AG09309 (cell line): Measurements from ENCODE around the gene PTPRE.

Source experiments
- DNase-seq: peaks from one replicate; pipeline ENCODE4 v3.0.0-alpha.2; 2010; ENCODE audit warnings: low read depth
- H3K4me3 ChIP-seq: 2 replicates; pipeline ENCODE4 v1.5.1; 2011; ENCODE audit warnings: mild to moderate bottlenecking, low read depth, low read length, moderate library complexity; ENCODE audit not compliant: control insufficient read depth
- TF ChIP-seq, protein P1 (sequence below): IDR thresholded peaks from 2 replicates; pipeline ENCODE4 v1.5.1; 2011; ENCODE audit warnings: mild to moderate bottlenecking, low read depth, low read length, inconsistent platforms; ENCODE audit not compliant: insufficient read depth, control insufficient read depth; ENCODE audit errors: missing control alignments

PTPRE gene

DNA sequence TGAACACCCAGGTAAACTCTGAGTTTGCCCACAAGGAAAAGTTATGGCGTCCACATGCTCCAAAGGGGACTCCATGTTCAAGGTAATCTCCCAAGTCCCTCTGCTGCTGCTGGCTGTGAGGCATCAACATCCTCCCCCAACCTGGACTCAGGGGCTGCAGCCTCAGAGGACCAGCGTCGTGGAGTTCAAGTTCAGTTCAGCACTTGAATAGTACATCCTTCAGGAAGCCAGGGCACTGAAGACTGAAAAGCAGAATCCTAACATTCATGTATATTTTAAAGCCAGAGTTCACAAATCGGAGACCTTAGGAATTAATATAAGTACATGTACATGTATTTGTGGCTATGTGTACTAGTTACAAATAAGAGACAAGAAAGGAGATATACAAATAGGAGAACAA, 90.4 kb downstream of the PTPRE start:
- no peak overlapping the region for H3K4me3 ChIP-seq
- TF ChIP-seq, protein P1, sequence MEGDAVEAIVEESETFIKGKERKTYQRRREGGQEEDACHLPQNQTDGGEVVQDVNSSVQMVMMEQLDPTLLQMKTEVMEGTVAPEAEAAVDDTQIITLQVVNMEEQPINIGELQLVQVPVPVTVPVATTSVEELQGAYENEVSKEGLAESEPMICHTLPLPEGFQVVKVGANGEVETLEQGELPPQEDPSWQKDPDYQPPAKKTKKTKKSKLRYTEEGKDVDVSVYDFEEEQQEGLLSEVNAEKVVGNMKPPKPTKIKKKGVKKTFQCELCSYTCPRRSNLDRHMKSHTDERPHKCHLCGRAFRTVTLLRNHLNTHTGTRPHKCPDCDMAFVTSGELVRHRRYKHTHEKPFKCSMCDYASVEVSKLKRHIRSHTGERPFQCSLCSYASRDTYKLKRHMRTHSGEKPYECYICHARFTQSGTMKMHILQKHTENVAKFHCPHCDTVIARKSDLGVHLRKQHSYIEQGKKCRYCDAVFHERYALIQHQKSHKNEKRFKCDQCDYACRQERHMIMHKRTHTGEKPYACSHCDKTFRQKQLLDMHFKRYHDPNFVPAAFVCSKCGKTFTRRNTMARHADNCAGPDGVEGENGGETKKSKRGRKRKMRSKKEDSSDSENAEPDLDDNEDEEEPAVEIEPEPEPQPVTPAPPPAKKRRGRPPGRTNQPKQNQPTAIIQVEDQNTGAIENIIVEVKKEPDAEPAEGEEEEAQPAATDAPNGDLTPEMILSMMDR = no peak
- DNase-seq = no peak

DNA sequence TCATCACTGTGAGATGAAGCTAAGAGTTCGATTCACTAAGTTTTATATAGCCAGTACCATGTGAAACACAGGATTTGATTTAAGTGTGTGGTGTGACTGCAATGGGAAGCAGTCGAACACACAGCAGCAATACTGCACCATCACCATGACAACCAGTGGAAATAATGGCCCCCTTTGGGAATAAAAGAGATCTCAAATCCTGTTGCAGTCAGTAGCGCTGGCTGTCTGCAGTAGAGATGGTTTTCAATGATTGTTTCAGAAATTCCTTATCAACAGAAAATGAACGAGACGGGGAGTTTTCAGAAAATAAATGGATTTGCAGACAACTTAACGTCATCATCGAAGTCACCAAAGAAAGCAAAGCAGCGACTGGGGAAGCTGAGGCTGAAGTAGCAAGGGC, 91.0 kb downstream of the PTPRE start:
- no peak overlapping the region for H3K4me3 ChIP-seq
- no peak for DNase-seq
- TF ChIP-seq, protein P1 = no peak

DNA sequence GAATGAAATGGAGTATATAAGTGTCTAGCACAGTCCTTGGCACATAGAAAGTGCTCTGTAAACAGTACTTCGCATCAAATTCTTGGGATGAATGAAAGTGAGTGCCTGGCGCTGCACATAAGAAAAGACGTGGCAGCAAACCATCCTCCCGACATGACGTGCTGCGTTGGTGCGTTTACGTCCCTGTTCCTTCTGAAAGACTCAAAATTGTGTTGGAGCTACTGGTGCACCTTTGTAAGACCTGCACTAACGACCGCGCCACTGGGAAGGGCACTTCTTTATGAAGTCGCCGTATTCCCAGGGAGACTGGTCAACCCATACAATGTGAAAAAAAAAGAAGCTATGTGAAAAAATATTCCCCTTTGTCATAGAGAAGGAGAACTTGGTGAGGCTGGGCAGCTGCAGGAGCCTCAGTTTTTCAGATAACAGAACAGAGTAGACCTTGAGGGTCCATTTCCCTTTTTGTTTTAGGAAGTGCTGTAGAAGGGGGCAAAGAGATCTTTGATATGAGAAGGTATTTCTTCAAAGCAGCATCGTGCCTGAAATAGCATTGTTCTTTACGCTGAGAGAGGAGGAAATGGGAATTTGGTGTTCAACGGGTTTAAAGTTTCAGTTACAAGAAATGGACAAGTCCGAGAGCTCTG, 91.7 kb downstream of the PTPRE start:
- no peak for DNase-seq
- no peak overlapping the region for H3K4me3 ChIP-seq
- TF ChIP-seq, protein P1 = no peak

DNA sequence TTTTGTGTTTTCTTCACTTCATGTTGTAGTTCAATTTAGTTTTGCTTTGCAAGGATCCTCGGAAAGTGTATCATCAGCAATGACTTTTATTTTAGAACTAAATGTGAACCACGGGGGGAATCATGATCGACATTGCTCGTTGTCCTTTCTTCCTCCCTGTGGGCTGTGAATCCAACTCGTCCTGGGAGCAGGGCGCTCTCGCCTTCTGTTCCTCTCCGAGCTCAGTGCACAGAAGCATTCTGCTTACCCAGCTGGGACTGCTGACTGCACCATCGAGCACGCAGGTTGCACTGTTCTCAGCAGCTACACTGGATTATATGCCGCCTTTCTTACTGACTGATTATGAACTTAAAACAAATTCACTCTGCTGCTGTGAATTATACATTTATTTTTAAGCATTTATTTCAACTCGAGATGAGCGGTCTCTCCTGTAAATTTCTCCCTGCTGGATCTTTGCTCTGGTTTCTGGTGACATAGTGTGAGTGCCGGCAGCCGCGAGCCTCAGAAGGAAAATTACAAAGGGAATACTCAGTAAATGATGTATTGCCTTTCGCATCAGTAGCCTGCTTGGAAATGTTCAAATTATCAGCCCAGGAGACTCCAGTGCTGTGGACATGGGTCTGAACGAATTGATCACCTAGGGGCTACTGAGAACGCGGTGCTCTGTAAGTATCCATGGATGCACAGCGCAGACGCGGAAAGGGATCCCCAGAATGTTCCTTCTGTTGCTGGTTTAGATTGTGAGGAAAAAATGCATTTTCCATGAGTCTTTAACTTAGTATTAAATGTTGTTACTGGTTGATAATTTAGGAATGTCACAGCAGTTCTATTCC, 92.6 kb downstream of the PTPRE start:
- TF ChIP-seq, protein P1 = no peak
- DNase-seq = no peak
- H3K4me3 ChIP-seq = no peak overlapping the region

DNA sequence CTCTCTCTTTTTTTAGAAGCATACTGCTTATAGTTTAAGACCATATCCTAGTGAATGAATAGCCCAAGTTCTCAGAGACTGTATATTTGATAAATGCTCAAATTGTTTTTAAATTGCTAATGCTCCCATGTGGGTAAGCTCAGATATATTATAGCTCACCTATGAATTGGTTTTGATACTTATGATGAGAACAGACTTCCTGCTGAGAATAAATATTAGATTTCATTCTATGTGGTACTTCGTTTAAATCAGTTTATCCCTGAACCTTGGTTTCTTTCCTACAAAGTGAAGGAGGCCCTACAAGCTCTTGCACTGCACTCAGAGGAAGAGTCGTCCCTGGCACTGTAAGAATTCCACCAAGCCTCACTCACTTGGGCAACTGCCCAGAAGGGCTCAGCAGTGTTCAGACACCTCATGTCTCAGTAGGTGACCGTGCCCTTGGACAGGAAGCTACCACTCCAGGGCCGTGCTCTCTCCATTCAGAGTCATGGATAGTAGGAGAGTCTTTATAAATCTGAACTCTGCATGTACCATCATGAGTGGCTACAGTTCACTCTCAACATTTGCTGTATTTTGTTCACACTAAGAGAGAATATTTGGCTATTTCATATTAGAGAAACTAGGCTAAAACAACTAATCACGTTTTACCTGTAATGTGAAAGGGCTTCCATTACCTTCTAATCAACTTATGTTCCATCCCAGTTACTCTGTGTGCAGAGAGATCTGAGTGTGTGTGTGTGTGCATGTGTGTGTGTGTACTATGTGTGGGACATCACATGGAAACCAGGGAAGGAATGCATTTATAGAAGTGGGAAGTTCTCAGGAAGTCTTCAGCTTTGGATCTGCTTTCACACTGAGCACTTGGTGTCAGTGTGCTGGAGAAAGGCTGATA, 93.8 kb downstream of the PTPRE start:
- no peak overlapping the region for H3K4me3 ChIP-seq
- TF ChIP-seq, protein P1 = no peak
- no peak for DNase-seq

DNA sequence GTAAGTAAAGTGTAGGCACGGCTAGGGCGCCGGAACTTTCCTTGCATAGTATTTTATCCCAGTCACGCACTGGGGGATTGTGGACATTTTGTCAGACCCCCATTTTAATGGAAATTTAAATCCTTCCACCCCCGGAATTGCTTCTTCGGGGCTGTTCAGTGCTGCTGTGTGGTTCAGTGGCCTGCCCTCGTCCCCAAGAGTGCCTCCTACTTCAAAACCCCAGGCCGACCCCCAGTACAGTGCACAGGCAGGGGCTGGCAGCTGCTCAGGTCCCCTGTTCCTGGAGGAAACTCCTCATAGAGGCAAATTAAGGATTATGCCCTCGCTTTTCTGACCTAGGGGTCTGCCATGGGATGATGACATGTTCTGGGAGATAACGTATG, 94.5 kb downstream of the PTPRE start:
- TF ChIP-seq, protein P1 = no peak

More for the DNA sequence above, 94.5 kb downstream of the PTPRE start:
- DNase-seq = no peak
- no peak overlapping the region for H3K4me3 ChIP-seq
